Thymus (tissue), 11 donors: ENCODE results near the gene CAMK2N2. TPM values are rescaled to one million over a fixed set of nuclear protein-coding genes. Genes with fewer than 3 reads are reported as not detected.

Source experiments
- DNase-seq, 9 donors: peaks; one replicate each; pipeline ENCODE4 v3.0.0-alpha.2; 2013; ENCODE audit warnings: low spot score in 9 of 9, low read depth in 6 of 9, missing footprints in 1 of 9
- H3K27ac ChIP-seq, 2 donors: one replicate each; pipeline ENCODE4 v1.5.1; 2013; ENCODE audit warnings: control low read depth in 1 of 2, low read depth in 1 of 2, low read length in 1 of 2, mild to moderate bottlenecking in 1 of 2, moderate library complexity in 1 of 2
- H3K27me3 ChIP-seq, 2 donors: one replicate each; pipeline ENCODE4 v1.5.1; 2013; ENCODE audit warnings: low read length in 1 of 2; ENCODE audit not compliant: control insufficient read depth in 2 of 2, insufficient read depth in 1 of 2
- H3K36me3 ChIP-seq, 2 donors: one replicate each; pipeline ENCODE4 v1.5.1; 2013; ENCODE audit warnings: low read length in 1 of 2, mild to moderate bottlenecking in 1 of 2, moderate library complexity in 1 of 2; ENCODE audit not compliant: control insufficient read depth in 2 of 2, insufficient read depth in 2 of 2
- H3K4me1 ChIP-seq, 2 donors: one replicate each; pipeline ENCODE4 v1.5.1; 2013; ENCODE audit warnings: low read length in 2 of 2; ENCODE audit not compliant: control insufficient read depth in 2 of 2, insufficient read depth in 2 of 2
- H3K4me3 ChIP-seq, 2 donors: one replicate each; pipeline ENCODE4 v1.5.1; 2013; ENCODE audit warnings: low read length in 2 of 2, control low read depth in 1 of 2, mild to moderate bottlenecking in 1 of 2
- H3K9me3 ChIP-seq, 2 donors: one replicate each; pipeline ENCODE4 v1.5.1; 2013; ENCODE audit warnings: low read length in 1 of 2, mild to moderate bottlenecking in 1 of 2; ENCODE audit not compliant: control insufficient read depth in 2 of 2, insufficient read depth in 1 of 2
- WGBS: extraction: QIAGEN DNeasy Blood & Tissue Kit; methylation state at CpG from one replicate; pipeline ENCODE4 v1.1.7; 2013; 5-methylcytosine and 5-hydroxymethylcytosine counted together
- polyA plus RNA-seq: library from polyadenylated mRNA; stranded (reverse); fragments of 200-250 nt; gene quantifications from one replicate; pipeline ENCODE4 v1.2.3, GENCODE V29; 2013
- total RNA-seq: library from RNA; stranded (reverse); fragments of 120-200 nt; gene quantifications from one replicate; pipeline ENCODE4 v1.2.4, GENCODE V29; 2013
- donor health status: healthy.

Gene CAMK2N2
- total and polyA plus RNA-seq, 2 donors, result 0.14 TPM; not detected in 1

- WGBS, result 22% methylated on average over 1 of the region's 1 CpG
Observed at GRCh38 chr3:184237807-184238206, 23.5 kb downstream of the CAMK2N2 start.

GRCh38 chr3:184237211-184237610 lies 24.1 kb downstream of the CAMK2N2 start:
- Histone ChIP-seq H3K4me3 (no peak overlapping the region), H3K9me3 (no peaks in the 10 kb centered on the region), H3K36me3 (peaks cover 1 to 8% of the 10 kb centered on the region in 2 donors), H3K27me3 (peaks cover 12 to 39% of the 10 kb centered on the region in 2 donors), H3K27ac (no peak overlapping the region), H3K4me1 (no peaks in the 10 kb centered on the region)
- WGBS, result 96% methylated on average over 7 of the region's 7 CpGs
- no peak for DNase-seq

More at GRCh38 chr3:184237807-184238206, 23.5 kb downstream of the CAMK2N2 start:
- Histone ChIP-seq H3K4me3 (no peak overlapping the region), H3K36me3 (peaks cover 7 to 14% of the 10 kb centered on the region in 2 donors), H3K27me3 (peaks cover 7 to 33% of the 10 kb centered on the region in 2 donors), H3K4me1 (no peaks in the 10 kb centered on the region), H3K27ac (no peak overlapping the region), H3K9me3 (no peaks in the 10 kb centered on the region)
- no peak for DNase-seq

GRCh38 chr3:184236636-184237035 lies 24.7 kb downstream of the CAMK2N2 start:
- Histone ChIP-seq H3K36me3 (peaks cover 0 to 5% of the 10 kb centered on the region in 2 donors), H3K27me3 (peaks cover 18 to 45% of the 10 kb centered on the region in 2 donors), H3K4me3 (no peak overlapping the region), H3K9me3 (no peaks in the 10 kb centered on the region), H3K27ac (no peak overlapping the region), H3K4me1 (no peaks in the 10 kb centered on the region)
- DNase-seq, result no peak
- WGBS, result 95% methylated on average over 3 of the region's 3 CpGs

- WGBS, result 84% methylated on average over 14 of the region's 14 CpGs
- H3K27ac ChIP-seq, result no peak overlapping the region
- H3K27me3 ChIP-seq, result peaks cover 24 to 49% of the 10 kb centered on the region in 2 donors
- no peak for DNase-seq
- H3K36me3 ChIP-seq, result no peaks in the 10 kb centered on the region
- peaks cover 0 to 2% of the 10 kb centered on the region in 2 donors for H3K9me3 ChIP-seq
- H3K4me3 ChIP-seq, result no peak overlapping the region
- no peaks in the 10 kb centered on the region for H3K4me1 ChIP-seq
Observed at GRCh38 chr3:184236033-184236410, 25.3 kb downstream of the CAMK2N2 start.

- H3K4me3 ChIP-seq, result no peak overlapping the region
- WGBS, result 92% methylated on average over 4 of the region's 4 CpGs
- peaks cover 28 to 51% of the 10 kb centered on the region in 2 donors for H3K27me3 ChIP-seq
Observed at GRCh38 chr3:184235381-184236032, 25.8 kb downstream of the CAMK2N2 start.

GRCh38 chr3:184234671-184235380 lies 26.5 kb downstream of the CAMK2N2 start:
- Histone ChIP-seq H3K27ac (no peak overlapping the region), H3K4me3 (no peak overlapping the region), H3K9me3 (peaks cover 0 to 4% of the 10 kb centered on the region in 2 donors), H3K27me3 (peaks cover 34 to 57% of the 10 kb centered on the region in 2 donors), H3K36me3 (no peaks in the 10 kb centered on the region), H3K4me1 (peaks cover 1 to 3% of the 10 kb centered on the region in 2 donors)
- WGBS, result 95% methylated on average over 19 of the region's 19 CpGs
- DNase-seq, result no peak

More at GRCh38 chr3:184235381-184236032, 25.8 kb downstream of the CAMK2N2 start:
- no peak for DNase-seq
- H3K36me3 ChIP-seq, result no peaks in the 10 kb centered on the region
- no peak overlapping the region for H3K27ac ChIP-seq
- peaks cover 0 to 4% of the 10 kb centered on the region in 2 donors for H3K9me3 ChIP-seq
- no peaks in the 10 kb centered on the region for H3K4me1 ChIP-seq

GRCh38 chr3:184234224-184234623 lies 27.1 kb downstream of the CAMK2N2 start:
- Histone ChIP-seq H3K9me3 (peaks cover 0 to 4% of the 10 kb centered on the region in 2 donors), H3K27ac (no peak overlapping the region), H3K4me3 (no peak overlapping the region), H3K4me1 (peaks cover 4 to 7% of the 10 kb centered on the region in 2 donors), H3K27me3 (peaks cover 39 to 63% of the 10 kb centered on the region in 2 donors), H3K36me3 (no peaks in the 10 kb centered on the region)
- WGBS, result 68% methylated on average over 4 of the region's 4 CpGs
- DNase-seq, result no peak

- Histone ChIP-seq H3K27ac (no peak overlapping the region), H3K4me3 (no peak overlapping the region), H3K27me3 (peaks cover 48 to 73% of the 10 kb centered on the region in 2 donors), H3K4me1 (peaks cover 4 to 7% of the 10 kb centered on the region in 2 donors), H3K9me3 (peaks cover 0 to 4% of the 10 kb centered on the region in 2 donors), H3K36me3 (no peaks in the 10 kb centered on the region)
- no peak for DNase-seq
- WGBS, result 94% methylated on average over 23 of the region's 23 CpGs
Observed at GRCh38 chr3:184233127-184233843, 28.1 kb downstream of the CAMK2N2 start.

- H3K4me1 ChIP-seq, result peaks cover 4 to 7% of the 10 kb centered on the region in 2 donors
- H3K36me3 ChIP-seq, result no peaks in the 10 kb centered on the region
- DNase-seq, result no peak
- peaks cover 60 to 88% of the 10 kb centered on the region in 2 donors for H3K27me3 ChIP-seq
- H3K27ac ChIP-seq, result no peak overlapping the region
- H3K9me3 ChIP-seq, result peaks cover 0 to 4% of the 10 kb centered on the region in 2 donors
- no peak overlapping the region for H3K4me3 ChIP-seq
- WGBS, result 57% methylated on average over 3 of the region's 3 CpGs
Observed at GRCh38 chr3:184231671-184232070, 29.7 kb downstream of the CAMK2N2 start.
